Measurements from ENCODE around the gene KIF22. TPM values are rescaled to one million over a fixed set of nuclear protein-coding genes. Genes with fewer than 3 reads are reported as not detected.
"Not testable (repeated sequence)": the region's sequence is repeated elsewhere in the genome, so short reads cannot be mapped to it uniquely, and the experiment has no call there.

The KIF22 gene
- total and polyA plus RNA-seq, 4 donors: 7.4 to 41.4 (median 11.8) TPM

GRCh38 chr16:29789775-29790182 is 772 bp upstream of the KIF22 start:
- Histone ChIP-seq H3K27ac (ENCODE audit: low read depth in 1 of 2, low read length in 2 of 2) (peak overlapping the region; percentile 6 to 80), H3K9me3 (ENCODE audit: control insufficient read depth, low read length) (no peaks in the 10 kb centered on the region), H3K4me1 (ENCODE audit: control insufficient read depth in 1 of 2, insufficient read depth in 2 of 2, low read length in 2 of 2) (no peaks in the 10 kb centered on the region), H3K27me3 (ENCODE audit: control insufficient read depth in 1 of 2, insufficient read depth in 2 of 2, low read length in 1 of 2) (no peaks in the 10 kb centered on the region), H3K36me3 (ENCODE audit: control insufficient read depth in 1 of 2, insufficient read depth in 2 of 2, low read length in 1 of 2) (no peaks in the 10 kb centered on the region), H3K4me3 (ENCODE audit: low read length in 2 of 2) (peak overlapping the region in 1 of 2 donors; percentile 1)
- DNase-seq (no peak), ATAC-seq (ENCODE audit: low FRiP score) (no peak)
- intact Hi-C loops (cut with DNase I): no loop called here
- WGBS, 2 donors: 58 to 59% methylated on average over 20 of the region's 20 CpGs

DNA sequence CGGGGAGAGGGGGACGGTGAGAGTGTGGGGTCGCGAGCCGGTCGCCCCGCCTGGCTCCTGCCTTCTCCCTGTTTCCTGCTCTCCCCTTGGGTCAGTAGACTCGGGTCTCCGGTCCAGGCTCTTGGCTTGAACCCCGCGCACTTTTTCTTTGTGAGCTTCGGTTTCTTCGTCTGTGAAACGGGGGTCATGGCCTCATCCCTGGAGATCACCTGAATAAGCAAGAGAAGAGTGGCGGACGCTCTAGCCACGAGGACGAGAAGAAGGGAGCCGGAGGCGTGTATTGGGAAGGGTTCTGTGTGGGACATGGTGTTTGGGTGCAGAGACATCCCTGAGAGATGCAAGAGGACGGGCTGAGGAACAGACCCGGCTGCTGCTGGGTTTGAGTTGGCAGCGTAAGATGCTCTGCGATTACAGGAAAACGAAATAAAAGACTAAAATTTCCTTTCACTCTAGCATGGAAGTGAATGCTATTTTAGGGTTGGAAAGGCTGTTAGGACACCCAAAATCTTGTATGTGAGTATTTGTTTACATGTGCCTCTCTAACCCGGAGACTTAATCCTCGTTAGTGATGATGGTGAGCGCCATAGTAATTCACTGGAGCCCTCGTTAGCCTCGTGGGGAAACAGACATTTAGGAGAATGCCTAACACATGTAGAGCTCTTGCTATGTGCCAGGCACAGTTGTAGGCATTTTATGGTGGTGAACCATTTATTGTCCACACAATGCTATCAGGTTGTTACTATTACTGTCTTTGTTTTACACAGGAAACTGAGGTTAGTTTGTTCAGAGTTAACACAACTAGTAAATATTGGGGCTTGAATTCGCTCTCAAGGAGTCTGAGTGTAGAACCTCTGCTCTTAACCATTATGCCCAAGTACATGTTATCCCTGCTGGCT is 646 bp downstream of the KIF22 start:
- intact Hi-C loops (cut with DNase I): no loop called here

DNA sequence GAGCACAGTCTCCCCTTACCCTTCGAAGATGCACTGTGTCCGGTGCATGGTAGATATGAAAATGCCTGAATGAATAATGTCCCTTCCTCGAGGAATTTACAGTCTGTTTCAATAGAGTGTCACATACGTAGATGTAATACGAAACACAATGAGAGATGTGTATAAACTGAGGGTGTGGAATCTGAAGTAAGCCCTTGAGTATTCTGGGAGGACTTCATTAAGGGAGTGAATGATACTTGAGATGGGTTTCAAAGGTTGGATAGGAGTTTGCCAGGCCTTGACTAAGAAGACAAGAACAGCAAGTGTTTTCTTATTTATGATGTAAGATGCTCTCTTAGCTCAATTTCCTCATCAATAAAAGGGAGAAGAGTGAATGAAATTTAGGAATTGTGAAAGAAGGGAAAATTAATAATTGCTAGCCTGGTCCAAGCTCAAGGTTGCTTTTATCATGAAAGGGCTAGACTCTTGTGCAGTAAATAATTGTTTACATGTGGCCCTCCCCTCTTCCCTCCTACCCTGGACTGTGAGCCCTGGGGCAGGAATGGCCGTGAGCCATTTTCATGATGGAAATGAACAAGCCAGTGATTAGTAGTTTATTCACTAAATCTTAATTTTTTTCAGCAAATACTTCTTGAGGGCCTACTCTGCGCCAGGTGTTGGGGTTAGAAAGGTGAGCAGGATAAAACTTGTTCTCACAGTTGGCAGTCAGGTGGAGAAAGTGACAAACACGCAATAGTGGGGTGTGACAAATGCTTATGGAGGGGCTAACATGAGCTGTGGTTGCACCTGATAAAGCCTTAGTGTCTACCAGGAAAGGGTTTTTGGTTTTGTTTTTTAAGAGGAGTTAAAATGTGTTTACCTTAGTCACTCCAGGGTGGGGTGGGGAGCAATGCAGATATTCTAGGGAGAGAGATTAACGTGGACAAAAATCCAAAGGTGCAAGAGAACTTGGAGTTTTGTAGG is 1.6 kb downstream of the KIF22 start:
- 73 to 74% methylated on average over 9 of the region's 9 CpGs for WGBS, 2 donors
- DNase-seq: no peak
- no peak overlapping the region for H3K4me3 ChIP-seq (ENCODE audit: low read length in 2 of 2)
- no peaks in the 10 kb centered on the region for H3K27me3 ChIP-seq (ENCODE audit: control insufficient read depth in 1 of 2, insufficient read depth in 2 of 2, low read length in 1 of 2)
- ATAC-seq (ENCODE audit: low FRiP score): no peak
- H3K36me3 ChIP-seq (ENCODE audit: control insufficient read depth in 1 of 2, insufficient read depth in 2 of 2, low read length in 1 of 2): no peaks in the 10 kb centered on the region
- H3K9me3 ChIP-seq (ENCODE audit: control insufficient read depth, low read length): no peaks in the 10 kb centered on the region
- no peak overlapping the region for H3K27ac ChIP-seq (ENCODE audit: low read depth in 1 of 2, low read length in 2 of 2)
- intact Hi-C loops (cut with DNase I): no loop called here
- H3K4me1 ChIP-seq (ENCODE audit: control insufficient read depth in 1 of 2, insufficient read depth in 2 of 2, low read length in 2 of 2): no peaks in the 10 kb centered on the region

More for the DNA sequence above, 646 bp downstream of the KIF22 start:
- H3K4me3 ChIP-seq (ENCODE audit: low read length in 2 of 2): peak overlapping the region; percentile 51 to 77
- no peaks in the 10 kb centered on the region for H3K27me3 ChIP-seq (ENCODE audit: control insufficient read depth in 1 of 2, insufficient read depth in 2 of 2, low read length in 1 of 2)
- 2% methylated on average over 25 to 31 of the region's 31 CpGs for WGBS, 2 donors
- ATAC-seq (ENCODE audit: low FRiP score) (peak; percentile 1), DNase-seq (no peak)
- H3K4me1 ChIP-seq (ENCODE audit: control insufficient read depth in 1 of 2, insufficient read depth in 2 of 2, low read length in 2 of 2): no peaks in the 10 kb centered on the region
- H3K9me3 ChIP-seq (ENCODE audit: control insufficient read depth, low read length): no peaks in the 10 kb centered on the region
- H3K27ac ChIP-seq (ENCODE audit: low read depth in 1 of 2, low read length in 2 of 2): peak overlapping the region in 1 of 2 donors; percentile 22
- no peaks in the 10 kb centered on the region for H3K36me3 ChIP-seq (ENCODE audit: control insufficient read depth in 1 of 2, insufficient read depth in 2 of 2, low read length in 1 of 2)

GRCh38 chr16:29793153-29793552 is 2.6 kb downstream of the KIF22 start:
- intact Hi-C loops (cut with DNase I): not testable (repeated sequence)
- WGBS, 2 donors: 90 to 91% methylated on average over 18 of the region's 18 CpGs

DNA sequence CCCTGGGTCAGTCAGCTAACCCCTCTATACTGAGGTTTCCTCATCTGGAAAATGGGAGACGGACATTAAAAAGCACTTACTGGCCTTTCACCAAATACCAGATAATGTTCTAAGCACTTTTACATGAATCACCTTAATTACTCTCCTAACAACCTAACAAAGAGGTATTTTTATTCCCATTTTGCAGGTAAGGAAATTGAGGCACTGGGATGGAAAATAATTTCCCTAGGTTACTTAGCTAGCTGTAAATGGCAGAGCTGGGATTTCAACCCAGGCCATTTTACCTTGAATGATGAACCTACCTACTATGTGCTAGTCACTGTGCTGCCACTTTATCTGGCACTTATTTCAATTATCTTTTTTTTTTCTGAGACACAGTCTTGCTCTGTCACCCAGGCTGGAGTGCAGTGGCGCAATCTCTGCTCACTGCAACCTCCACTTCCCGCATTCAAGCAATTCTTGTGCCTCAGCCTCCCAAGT is 3.7 kb downstream of the KIF22 start:
- Histone ChIP-seq H3K4me1 (ENCODE audit: control insufficient read depth in 1 of 2, insufficient read depth in 2 of 2, low read length in 2 of 2) (no peaks in the 10 kb centered on the region), H3K36me3 (ENCODE audit: control insufficient read depth in 1 of 2, insufficient read depth in 2 of 2, low read length in 1 of 2) (peaks cover 0 to 2% of the 10 kb centered on the region in 2 donors), H3K9me3 (ENCODE audit: control insufficient read depth, low read length) (no peaks in the 10 kb centered on the region), H3K27me3 (ENCODE audit: control insufficient read depth in 1 of 2, insufficient read depth in 2 of 2, low read length in 1 of 2) (no peaks in the 10 kb centered on the region), H3K27ac (ENCODE audit: low read depth in 1 of 2, low read length in 2 of 2) (no peak overlapping the region), H3K4me3 (ENCODE audit: low read length in 2 of 2) (no peak overlapping the region)
- intact Hi-C loops (cut with DNase I): no loop called here
- 96 to 99% methylated on average over 3 of the region's 3 CpGs for WGBS, 2 donors
- DNase-seq: no peak
- no peak for ATAC-seq (ENCODE audit: low FRiP score)

More at GRCh38 chr16:29793153-29793552, 2.6 kb downstream of the KIF22 start:
- not testable (repeated sequence) for H3K9me3 ChIP-seq (ENCODE audit: control insufficient read depth, low read length); H3K4me1 ChIP-seq (ENCODE audit: control insufficient read depth in 1 of 2, insufficient read depth in 2 of 2, low read length in 2 of 2); H3K4me3 ChIP-seq (ENCODE audit: low read length in 2 of 2); H3K27me3 ChIP-seq (ENCODE audit: control insufficient read depth in 1 of 2, insufficient read depth in 2 of 2, low read length in 1 of 2); ATAC-seq (ENCODE audit: low FRiP score); H3K27ac ChIP-seq (ENCODE audit: low read depth in 1 of 2, low read length in 2 of 2); H3K36me3 ChIP-seq (ENCODE audit: control insufficient read depth in 1 of 2, insufficient read depth in 2 of 2, low read length in 1 of 2); DNase-seq

DNA sequence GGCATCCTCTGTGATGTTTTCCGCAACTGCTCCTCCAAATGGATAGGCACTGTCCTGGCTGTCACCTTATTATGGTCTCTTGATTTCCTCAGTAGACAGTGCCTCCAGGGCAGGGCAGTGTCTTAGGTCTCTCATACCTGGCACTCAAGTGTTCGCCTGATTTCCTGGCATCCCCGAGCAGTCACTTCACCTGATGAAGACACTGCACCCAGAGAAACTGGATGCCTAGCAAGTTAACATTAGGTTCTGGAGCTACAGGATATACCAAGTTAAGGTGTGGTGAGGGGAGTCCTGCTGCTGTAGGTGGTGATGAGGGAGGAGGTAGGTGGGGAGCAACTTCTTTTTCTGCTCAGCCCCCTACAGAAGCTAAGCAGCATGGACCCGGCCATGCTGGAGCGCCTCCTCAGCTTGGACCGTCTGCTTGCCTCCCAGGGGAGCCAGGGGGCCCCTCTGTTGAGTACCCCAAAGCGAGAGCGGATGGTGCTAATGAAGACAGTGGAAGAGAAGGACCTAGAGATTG is 11.9 kb downstream of the KIF22 start:
- Histone ChIP-seq H3K4me1 (ENCODE audit: control insufficient read depth in 1 of 2, insufficient read depth in 2 of 2, low read length in 2 of 2) (no peaks in the 10 kb centered on the region), H3K36me3 (ENCODE audit: control insufficient read depth in 1 of 2, insufficient read depth in 2 of 2, low read length in 1 of 2) (peaks cover 0 to 2% of the 10 kb centered on the region in 2 donors), H3K9me3 (ENCODE audit: control insufficient read depth, low read length) (no peaks in the 10 kb centered on the region), H3K27ac (ENCODE audit: low read depth in 1 of 2, low read length in 2 of 2) (no peak overlapping the region), H3K27me3 (ENCODE audit: control insufficient read depth in 1 of 2, insufficient read depth in 2 of 2, low read length in 1 of 2) (no peaks in the 10 kb centered on the region), H3K4me3 (ENCODE audit: low read length in 2 of 2) (no peak overlapping the region)
- intact Hi-C loops (cut with DNase I): no loop called here
- ATAC-seq (ENCODE audit: low FRiP score) (no peak), DNase-seq (no peak)
- 93 to 95% methylated on average over 8 of the region's 8 CpGs for WGBS, 2 donors

DNA sequence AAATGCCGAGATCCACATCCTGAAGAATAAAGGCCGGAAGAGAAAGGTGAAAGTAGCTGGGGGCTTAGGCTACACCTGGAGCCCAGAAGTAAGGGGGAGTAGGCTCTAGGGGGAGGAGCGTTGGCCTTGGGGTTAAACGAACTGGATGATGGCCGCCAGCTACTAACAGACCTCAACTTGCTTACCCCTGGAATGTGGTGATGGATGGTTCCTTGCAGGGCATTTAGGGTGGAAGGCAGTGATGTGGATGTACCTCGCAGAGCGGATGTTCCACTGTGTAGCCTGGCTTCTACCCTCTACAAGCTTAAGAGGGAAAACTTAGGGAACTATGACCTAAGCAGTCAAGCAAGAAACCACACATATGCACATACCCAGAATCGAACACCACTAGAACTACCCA is 13.5 kb downstream of the KIF22 start:
- Histone ChIP-seq H3K36me3 (ENCODE audit: control insufficient read depth in 1 of 2, insufficient read depth in 2 of 2, low read length in 1 of 2) (no peaks in the 10 kb centered on the region), H3K4me1 (ENCODE audit: control insufficient read depth in 1 of 2, insufficient read depth in 2 of 2, low read length in 2 of 2) (no peaks in the 10 kb centered on the region), H3K27me3 (ENCODE audit: control insufficient read depth in 1 of 2, insufficient read depth in 2 of 2, low read length in 1 of 2) (no peaks in the 10 kb centered on the region), H3K27ac (ENCODE audit: low read depth in 1 of 2, low read length in 2 of 2) (no peak overlapping the region), H3K4me3 (ENCODE audit: low read length in 2 of 2) (no peak overlapping the region), H3K9me3 (ENCODE audit: control insufficient read depth, low read length) (no peaks in the 10 kb centered on the region)
- ATAC-seq (ENCODE audit: low FRiP score) (no peak), DNase-seq (no peak)
- WGBS, 2 donors: 80% methylated on average over 8 of the region's 8 CpGs
- intact Hi-C loops (cut with DNase I): no loop called here

- peak; percentile 20 for ATAC-seq (ENCODE audit: low FRiP score)
- peak overlapping the region; percentile 20 to 38 for H3K4me3 ChIP-seq (ENCODE audit: low read length in 2 of 2)
- no peaks in the 10 kb centered on the region for H3K9me3 ChIP-seq (ENCODE audit: control insufficient read depth, low read length)
- no peaks in the 10 kb centered on the region for H3K36me3 ChIP-seq (ENCODE audit: control insufficient read depth in 1 of 2, insufficient read depth in 2 of 2, low read length in 1 of 2)
- H3K27me3 ChIP-seq (ENCODE audit: control insufficient read depth in 1 of 2, insufficient read depth in 2 of 2, low read length in 1 of 2): no peaks in the 10 kb centered on the region
- intact Hi-C loops (cut with DNase I): loop anchor here in 1 of 2 donors (5.0 kb wide), 1 partner anchor 573 kb away; no protein-coding TSS in a partner anchor
- peak in 1 of 2 donors; percentile 60 for DNase-seq
- peak overlapping the region in 1 of 2 donors; percentile 78 for H3K27ac ChIP-seq (ENCODE audit: low read depth in 1 of 2, low read length in 2 of 2)
- H3K4me1 ChIP-seq (ENCODE audit: control insufficient read depth in 1 of 2, insufficient read depth in 2 of 2, low read length in 2 of 2): no peaks in the 10 kb centered on the region
- WGBS, 2 donors: 3 to 5% methylated on average over 26 of the region's 26 CpGs
Observed at GRCh38 chr16:29804455-29805231, 14.1 kb downstream of the KIF22 start.
